Measurements from ENCODE around the gene CRBN. TPM values are rescaled to one million over a fixed set of nuclear protein-coding genes. Genes with fewer than 3 reads are reported as not detected.

CRBN gene
- total RNA-seq, 6 donors from 2014 or later = 35.3 to 98.5 (median 53.0) TPM

DNA sequence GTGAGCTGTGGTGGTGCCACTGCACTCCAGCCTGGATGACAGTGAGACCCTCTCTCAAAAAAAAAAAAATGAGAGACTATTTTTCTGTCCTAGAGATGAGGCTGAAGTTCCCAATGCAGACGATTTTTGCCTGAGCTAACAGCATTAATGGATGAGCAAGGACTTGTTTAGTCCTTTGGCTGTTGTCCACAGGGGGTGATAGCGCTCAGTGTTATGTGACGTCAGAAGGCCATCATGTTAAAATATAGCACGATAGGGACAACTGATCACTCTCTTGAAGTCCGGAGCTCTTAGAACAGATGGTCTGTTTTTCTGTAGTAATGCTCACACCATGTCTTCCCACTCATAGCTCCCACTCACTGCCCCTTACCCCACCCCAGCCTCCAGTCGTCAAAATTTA lies 46.0 kb downstream of the CRBN start:
- TF ChIP-seq POLR2A (IDR thresholded peaks at IDR 0.05) = no peak
- TF ChIP-seq POLR2AphosphoS5 (IDR thresholded peaks at IDR 0.05) = no peak
- TF ChIP-seq, protein P1, sequence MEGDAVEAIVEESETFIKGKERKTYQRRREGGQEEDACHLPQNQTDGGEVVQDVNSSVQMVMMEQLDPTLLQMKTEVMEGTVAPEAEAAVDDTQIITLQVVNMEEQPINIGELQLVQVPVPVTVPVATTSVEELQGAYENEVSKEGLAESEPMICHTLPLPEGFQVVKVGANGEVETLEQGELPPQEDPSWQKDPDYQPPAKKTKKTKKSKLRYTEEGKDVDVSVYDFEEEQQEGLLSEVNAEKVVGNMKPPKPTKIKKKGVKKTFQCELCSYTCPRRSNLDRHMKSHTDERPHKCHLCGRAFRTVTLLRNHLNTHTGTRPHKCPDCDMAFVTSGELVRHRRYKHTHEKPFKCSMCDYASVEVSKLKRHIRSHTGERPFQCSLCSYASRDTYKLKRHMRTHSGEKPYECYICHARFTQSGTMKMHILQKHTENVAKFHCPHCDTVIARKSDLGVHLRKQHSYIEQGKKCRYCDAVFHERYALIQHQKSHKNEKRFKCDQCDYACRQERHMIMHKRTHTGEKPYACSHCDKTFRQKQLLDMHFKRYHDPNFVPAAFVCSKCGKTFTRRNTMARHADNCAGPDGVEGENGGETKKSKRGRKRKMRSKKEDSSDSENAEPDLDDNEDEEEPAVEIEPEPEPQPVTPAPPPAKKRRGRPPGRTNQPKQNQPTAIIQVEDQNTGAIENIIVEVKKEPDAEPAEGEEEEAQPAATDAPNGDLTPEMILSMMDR (IDR thresholded peaks at IDR 0.05) = no peak
- TF ChIP-seq EP300 (IDR thresholded peaks at IDR 0.05) = no peak
- no peaks in the 10 kb centered on the region for H3K9me3 ChIP-seq
- peaks cover 0 to 8% (median 3%) of the 10 kb centered on the region in 4 donors for H3K4me1 ChIP-seq
- H3K36me3 ChIP-seq = peaks cover 4 to 51% (median 30%) of the 10 kb centered on the region in 4 donors
- no peak overlapping the region for H3K4me3 ChIP-seq
- 83 to 84% methylated on average over 6 of the region's 6 CpGs for WGBS, 2 donors
- DNase-seq (no peak), ATAC-seq (ENCODE audit: low FRiP score in 2 of 2) (no peak)
- H3K27ac ChIP-seq = no peak overlapping the region
- H3K27me3 ChIP-seq = no peaks in the 10 kb centered on the region

GRCh38 chr3:3129579-3129978 lies 49.9 kb downstream of the CRBN start:
- H3K9me3 ChIP-seq = no peaks in the 10 kb centered on the region
- no peak for DNase-seq
- WGBS, 2 donors = 60 to 66% methylated on average over 5 of the region's 5 CpGs
- peaks cover 0 to 34% (median 25%) of the 10 kb centered on the region in 4 donors for H3K36me3 ChIP-seq
- no peaks in the 10 kb centered on the region for H3K27me3 ChIP-seq
- TF ChIP-seq EP300 (IDR thresholded peaks at IDR 0.05) (no peak), POLR2AphosphoS5 (IDR thresholded peaks at IDR 0.05) (no peak), POLR2A (IDR thresholded peaks at IDR 0.05) (no peak)
- TF ChIP-seq, protein P1 (IDR thresholded peaks at IDR 0.05) = no peak
- no peak for ATAC-seq (ENCODE audit: low FRiP score in 2 of 2)
- H3K27ac ChIP-seq = no peak overlapping the region
- peaks cover 13 to 24% (median 18%) of the 10 kb centered on the region in 4 donors for H3K4me1 ChIP-seq
- no peak overlapping the region for H3K4me3 ChIP-seq

- Histone ChIP-seq H3K27me3 (no peaks in the 10 kb centered on the region), H3K9me3 (no peaks in the 10 kb centered on the region), H3K36me3 (peaks cover 0 to 28% (median 20%) of the 10 kb centered on the region in 4 donors), H3K27ac (peak overlapping the region; percentile 90 to 94 (median 93)), H3K4me1 (peaks cover 13 to 24% (median 17%) of the 10 kb centered on the region in 4 donors), H3K4me3 (peak overlapping the region; percentile 60 to 82 (median 66))
- 40 to 42% methylated on average over 19 to 20 of the region's 20 CpGs for WGBS, 2 donors
- DNase-seq (no peak), ATAC-seq (ENCODE audit: low FRiP score in 2 of 2) (peak in 1 of 2 donors; percentile 1)
- TF ChIP-seq POLR2A (IDR thresholded peaks at IDR 0.05) = no peak
- TF ChIP-seq, protein P1 (IDR thresholded peaks at IDR 0.05) = no peak
Measured at GRCh38 chr3:3127432-3128010, 52.0 kb downstream of the CRBN start.

DNA sequence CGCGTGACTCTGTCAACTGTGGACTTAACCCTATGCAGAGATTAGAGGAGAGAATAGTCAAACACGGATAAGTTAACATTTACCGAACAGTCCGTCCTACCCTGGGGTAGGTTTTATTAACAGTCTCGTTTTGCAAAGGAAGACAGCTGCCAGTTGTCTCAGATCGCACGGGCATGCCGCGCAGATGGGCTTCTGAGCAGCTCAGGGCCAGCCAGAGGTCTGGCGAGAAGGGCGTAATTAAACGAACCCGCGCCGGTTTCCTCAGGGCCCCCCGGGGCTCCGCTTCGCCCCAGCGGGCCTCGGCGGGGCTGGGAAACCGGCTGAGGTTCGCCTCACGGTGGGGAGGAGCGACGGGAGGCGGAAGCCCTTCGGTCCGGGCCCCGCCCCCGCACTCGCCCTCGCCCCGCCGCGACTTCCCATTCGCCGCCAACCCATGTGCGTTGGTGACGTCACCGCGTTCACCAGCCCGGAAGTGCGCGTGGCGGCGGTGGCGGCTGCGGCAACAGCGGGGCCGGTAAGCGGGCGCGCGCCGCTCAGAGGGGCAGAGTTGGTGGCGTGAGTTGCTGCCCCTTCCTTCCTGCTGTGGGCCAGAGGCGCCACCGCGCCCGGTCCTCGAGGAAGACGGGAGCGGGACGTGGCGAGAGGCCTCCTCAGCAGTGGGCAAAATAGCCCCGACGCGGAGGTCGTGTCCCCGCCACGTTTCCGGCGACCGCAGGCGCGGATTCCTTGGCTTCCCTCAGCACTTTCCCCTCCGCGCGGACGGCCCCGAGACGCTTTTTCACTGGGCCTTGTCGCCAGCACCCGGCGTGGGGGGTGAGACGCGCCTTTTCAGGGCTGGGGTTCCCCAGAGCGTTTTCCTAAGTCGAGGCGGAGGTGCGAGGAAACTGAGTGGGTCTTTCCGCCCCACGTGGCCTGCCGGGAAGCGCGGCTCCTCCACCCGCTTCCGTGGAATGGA lies 52.7 kb downstream of the CRBN start, which contains the start of gene TRNT1:
Gene TRNT1, plus strand, starts transcription at position 464 of the 955 bp plus-strand sequence. CDS start 2,101 bp downstream, outside the sequence.
- H3K27me3 ChIP-seq = no peaks in the 10 kb centered on the region
- H3K27ac ChIP-seq = peak within 1 kb of the TSS; percentile 90 to 94 (median 93)
- no peaks in the 10 kb centered on the region for H3K9me3 ChIP-seq
- ATAC-seq (ENCODE audit: low FRiP score in 2 of 2) (peak; percentile 97 to 98), DNase-seq (peak; percentile 97 to 99)
- H3K4me3 ChIP-seq = peak within 1 kb of the TSS; percentile 60 to 82 (median 66)
- peak in 1 of 4 donors; percentile 71 for TF ChIP-seq EP300 (IDR thresholded peaks at IDR 0.05)
- TF ChIP-seq, protein P1 (IDR thresholded peaks at IDR 0.05) = peak in 3 of 6 experiments; percentile 18 to 31 (median 28)
- peak in 3 of 4 donors; percentile 63 to 97 (median 95) for TF ChIP-seq POLR2A (IDR thresholded peaks at IDR 0.05)
- TF ChIP-seq POLR2AphosphoS5 (IDR thresholded peaks at IDR 0.05) = peak; percentile 97 to 99
- H3K36me3 ChIP-seq = peaks cover 0 to 28% (median 20%) of the 10 kb centered on the region in 4 donors
- H3K4me1 ChIP-seq = peaks cover 13 to 24% (median 17%) of the 10 kb centered on the region in 4 donors
- 1 to 7% methylated on average over 11 to 73 of the region's 100 CpGs for WGBS, 2 donors
